SKM-1 treated with dmso at 0.1 percent for 144 hours (cell line): ENCODE measurements around the gene SYCN.

Experiments
- DNase-seq: peaks from one replicate; lab custom pipeline; 2025; ENCODE audit not compliant: unreplicated experiment; lab: John Stamatoyannopoulos, UW

SYCN gene

GRCh38 chr19:39172700-39173501, 31.2 kb downstream of the SYCN start:
- no peak for DNase-seq

GRCh38 chr19:39171479-39172465, 32.3 kb downstream of the SYCN start:
- DNase-seq: no peak

- no peak for DNase-seq
These were observed 33.5 kb downstream of the SYCN start for GRCh38 chr19:39170386-39171231.

GRCh38 chr19:39169143-39169810, 34.8 kb downstream of the SYCN start:
- no peak for DNase-seq

GRCh38 chr19:39168258-39169142, 35.6 kb downstream of the SYCN start:
- DNase-seq: no peak

- no peak for DNase-seq
These were observed 36.4 kb downstream of the SYCN start for GRCh38 chr19:39167461-39168257.

- DNase-seq: no peak
These were observed 37.3 kb downstream of the SYCN start for GRCh38 chr19:39166571-39167391.

- DNase-seq: no peak
These were observed 38.2 kb downstream of the SYCN start for GRCh38 chr19:39165857-39166256.

GRCh38 chr19:39164289-39164688, 39.8 kb downstream of the SYCN start:
- no peak for DNase-seq

- no peak for DNase-seq
These were observed 40.4 kb downstream of the SYCN start for GRCh38 chr19:39163621-39164020.

GRCh38 chr19:39162441-39163043, 41.5 kb downstream of the SYCN start:
- no peak for DNase-seq

- DNase-seq: no peak
These were observed 43.0 kb downstream of the SYCN start for GRCh38 chr19:39160889-39161672.

GRCh38 chr19:39160523-39160861, 43.6 kb downstream of the SYCN start:
- no peak for DNase-seq

GRCh38 chr19:39158646-39159260, 45.3 kb downstream of the SYCN start:
- DNase-seq: no peak

- DNase-seq: no peak
These were observed 46.1 kb downstream of the SYCN start for GRCh38 chr19:39157997-39158389.

- DNase-seq: no peak
These were observed 46.6 kb downstream of the SYCN start for GRCh38 chr19:39157275-39157996.
